ENCODE results near the gene ABCC2. TPM values are rescaled to one million over a fixed set of nuclear protein-coding genes. Genes with fewer than 3 reads are reported as not detected.
A peak's percentile ranks its signal among the peaks of the same experiment; 100 is the strongest.

Gene ABCC2
- total and polyA plus RNA-seq, 9 of the 15 experiments (the other 6 are each of a cell fraction or from before 2014, with no cell fraction given): 0.03 to 0.18 (median 0.10) TPM; not detected in 1

DNA sequence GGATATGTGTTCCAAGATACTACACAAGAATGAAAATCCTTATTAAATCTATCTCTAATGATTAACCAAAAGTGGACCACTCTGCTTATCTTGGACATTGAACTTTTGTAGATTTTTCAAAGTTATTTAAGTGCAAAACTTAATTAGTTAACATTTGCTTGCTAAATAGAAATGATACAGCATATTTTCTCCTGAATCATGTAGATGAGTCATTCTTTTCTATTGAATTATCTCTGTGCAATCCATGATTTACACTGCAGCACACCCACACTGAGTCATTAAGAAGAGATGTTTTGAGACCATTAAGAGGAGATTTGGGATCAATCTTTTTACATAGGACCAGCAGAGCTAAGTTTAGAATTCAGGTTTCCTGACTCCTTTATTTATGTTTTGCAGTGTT lies 6.6 kb upstream of the ABCC2 start (continued):
- TF ChIP-seq POLR2AphosphoS5 (IDR thresholded peaks at IDR 0.05; ENCODE audit: control insufficient read depth, insufficient read depth, low read depth, low read length) (no peak), RBM39 (optimal IDR thresholded peaks at IDR 0.05; ENCODE audit: low read depth, low read length) (no peak), E2F4 (CRISPR knock-in tag; IDR thresholded peaks at IDR 0.05; ENCODE audit: low read depth) (no peak), USF2 (CRISPR knock-in tag; IDR thresholded peaks at IDR 0.05) (no peak), ZNF12 (CRISPR knock-in tag; IDR thresholded peaks at IDR 0.05) (no peak), C11orf30 (IDR thresholded peaks at IDR 0.05; ENCODE audit: low read depth) (peak; percentile 95), MCM2 (IDR thresholded peaks at IDR 0.05; ENCODE audit: low read depth) (no peak), CHAMP1 (IDR thresholded peaks at IDR 0.05) (no peak), ZNF212 (CRISPR knock-in tag; IDR thresholded peaks at IDR 0.05) (no peak), HNRNPK (IDR thresholded peaks at IDR 0.05; ENCODE audit: low read depth, low read length, poor library complexity, severe bottlenecking) (no peak), TEAD2 (tag; IDR thresholded peaks at IDR 0.05) (no peak), POLR3A (IDR thresholded peaks at IDR 0.05; ENCODE audit: borderline replicate concordance, extremely low read depth, insufficient read depth, insufficient read length) (no peak)
- TF ChIP-seq, protein P1, sequence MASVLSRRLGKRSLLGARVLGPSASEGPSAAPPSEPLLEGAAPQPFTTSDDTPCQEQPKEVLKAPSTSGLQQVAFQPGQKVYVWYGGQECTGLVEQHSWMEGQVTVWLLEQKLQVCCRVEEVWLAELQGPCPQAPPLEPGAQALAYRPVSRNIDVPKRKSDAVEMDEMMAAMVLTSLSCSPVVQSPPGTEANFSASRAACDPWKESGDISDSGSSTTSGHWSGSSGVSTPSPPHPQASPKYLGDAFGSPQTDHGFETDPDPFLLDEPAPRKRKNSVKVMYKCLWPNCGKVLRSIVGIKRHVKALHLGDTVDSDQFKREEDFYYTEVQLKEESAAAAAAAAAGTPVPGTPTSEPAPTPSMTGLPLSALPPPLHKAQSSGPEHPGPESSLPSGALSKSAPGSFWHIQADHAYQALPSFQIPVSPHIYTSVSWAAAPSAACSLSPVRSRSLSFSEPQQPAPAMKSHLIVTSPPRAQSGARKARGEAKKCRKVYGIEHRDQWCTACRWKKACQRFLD (CRISPR knock-in tag; IDR thresholded peaks at IDR 0.05): no peak
- TF ChIP-seq, protein P2, sequence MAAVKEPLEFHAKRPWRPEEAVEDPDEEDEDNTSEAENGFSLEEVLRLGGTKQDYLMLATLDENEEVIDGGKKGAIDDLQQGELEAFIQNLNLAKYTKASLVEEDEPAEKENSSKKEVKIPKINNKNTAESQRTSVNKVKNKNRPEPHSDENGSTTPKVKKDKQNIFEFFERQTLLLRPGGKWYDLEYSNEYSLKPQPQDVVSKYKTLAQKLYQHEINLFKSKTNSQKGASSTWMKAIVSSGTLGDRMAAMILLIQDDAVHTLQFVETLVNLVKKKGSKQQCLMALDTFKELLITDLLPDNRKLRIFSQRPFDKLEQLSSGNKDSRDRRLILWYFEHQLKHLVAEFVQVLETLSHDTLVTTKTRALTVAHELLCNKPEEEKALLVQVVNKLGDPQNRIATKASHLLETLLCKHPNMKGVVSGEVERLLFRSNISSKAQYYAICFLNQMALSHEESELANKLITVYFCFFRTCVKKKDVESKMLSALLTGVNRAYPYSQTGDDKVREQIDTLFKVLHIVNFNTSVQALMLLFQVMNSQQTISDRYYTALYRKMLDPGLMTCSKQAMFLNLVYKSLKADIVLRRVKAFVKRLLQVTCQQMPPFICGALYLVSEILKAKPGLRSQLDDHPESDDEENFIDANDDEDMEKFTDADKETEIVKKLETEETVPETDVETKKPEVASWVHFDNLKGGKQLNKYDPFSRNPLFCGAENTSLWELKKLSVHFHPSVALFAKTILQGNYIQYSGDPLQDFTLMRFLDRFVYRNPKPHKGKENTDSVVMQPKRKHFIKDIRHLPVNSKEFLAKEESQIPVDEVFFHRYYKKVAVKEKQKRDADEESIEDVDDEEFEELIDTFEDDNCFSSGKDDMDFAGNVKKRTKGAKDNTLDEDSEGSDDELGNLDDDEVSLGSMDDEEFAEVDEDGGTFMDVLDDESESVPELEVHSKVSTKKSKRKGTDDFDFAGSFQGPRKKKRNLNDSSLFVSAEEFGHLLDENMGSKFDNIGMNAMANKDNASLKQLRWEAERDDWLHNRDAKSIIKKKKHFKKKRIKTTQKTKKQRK (IDR thresholded peaks at IDR 0.05; ENCODE audit: borderline replicate concordance, low read depth, low read length): no peak
